ENCODE results near the gene HERC2. TPM values are rescaled to one million over a fixed set of nuclear protein-coding genes. Genes with fewer than 3 reads are reported as not detected.

The HERC2 gene
- total and polyA plus RNA-seq, 10 donors = 16.1 to 79.8 (median 58.9) TPM

GRCh38 chr15:28096670-28097431, 225.1 kb downstream of the HERC2 start:
- H3K4me3 ChIP-seq = peak overlapping the region; percentile 35 to 68 (median 48)
- peaks cover 0 to 9% (median 5%) of the 10 kb centered on the region in 8 donors for H3K9me3 ChIP-seq
- H3K4me1 ChIP-seq = peaks cover 30 to 61% (median 52%) of the 10 kb centered on the region in 6 donors
- intact Hi-C loops (cut with DNase I; ENCODE audit: low total_unique reads) = no loop called here
- no peaks in the 10 kb centered on the region for H3K36me3 ChIP-seq
- peak overlapping the region in 6 of 8 donors; percentile 8 to 65 (median 50) for H3K27ac ChIP-seq
- peaks cover 0 to 100% (median 67%) of the 10 kb centered on the region in 7 donors for H3K27me3 ChIP-seq (replicated peaks in 1 of 7)
- peak in 1 of 11 experiments; percentile 19 for TF ChIP-seq CTCF (IDR thresholded peaks at IDR 0.05 in 8 of 11, conservative IDR thresholded peaks at IDR 0.05 in 3 of 11)
- TF ChIP-seq POLR2AphosphoS5 (IDR thresholded peaks at IDR 0.05) = no peak
- DNase-seq = peak; percentile 79
- WGBS, 5 donors = 3 to 10% (median 4%) methylated on average over 31 to 72 of the region's 72 CpGs

DNA sequence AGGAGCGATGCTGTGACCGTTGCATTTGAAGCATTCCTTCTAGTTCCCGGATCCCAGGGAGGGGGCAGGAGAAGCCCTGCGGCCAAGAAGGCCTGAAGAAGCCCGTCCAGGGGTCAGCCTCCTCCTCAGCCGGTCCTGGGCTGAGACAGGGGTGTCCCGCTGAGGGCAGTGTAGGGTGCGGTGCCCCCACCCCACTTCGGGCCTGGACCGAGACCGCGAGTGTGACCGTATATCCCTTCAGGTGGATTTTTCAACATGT, 225.6 kb downstream of the HERC2 start:
- peaks cover 0 to 15% (median 10%) of the 10 kb centered on the region in 8 donors for H3K9me3 ChIP-seq
- peak overlapping the region in 6 of 8 donors; percentile 8 to 65 (median 50) for H3K27ac ChIP-seq
- TF ChIP-seq POLR2AphosphoS5 (IDR thresholded peaks at IDR 0.05) = no peak
- TF ChIP-seq POLR2A (IDR thresholded peaks at IDR 0.05) = no peak
- TF ChIP-seq CTCF (IDR thresholded peaks at IDR 0.05 in 8 of 11, conservative IDR thresholded peaks at IDR 0.05 in 3 of 11) = no peak
- intact Hi-C loops (cut with DNase I; ENCODE audit: low total_unique reads) = no loop called here
- no peaks in the 10 kb centered on the region for H3K36me3 ChIP-seq
- H3K27me3 ChIP-seq (replicated peaks in 1 of 7) = peaks cover 0 to 100% (median 67%) of the 10 kb centered on the region in 7 donors
- WGBS, 5 donors = 0 to 2% (median 1%) methylated on average over 1 to 13 of the region's 13 CpGs
- DNase-seq = no peak
- H3K4me3 ChIP-seq = peak overlapping the region; percentile 35 to 68 (median 48)
- H3K4me1 ChIP-seq = peaks cover 30 to 61% (median 52%) of the 10 kb centered on the region in 6 donors

DNA sequence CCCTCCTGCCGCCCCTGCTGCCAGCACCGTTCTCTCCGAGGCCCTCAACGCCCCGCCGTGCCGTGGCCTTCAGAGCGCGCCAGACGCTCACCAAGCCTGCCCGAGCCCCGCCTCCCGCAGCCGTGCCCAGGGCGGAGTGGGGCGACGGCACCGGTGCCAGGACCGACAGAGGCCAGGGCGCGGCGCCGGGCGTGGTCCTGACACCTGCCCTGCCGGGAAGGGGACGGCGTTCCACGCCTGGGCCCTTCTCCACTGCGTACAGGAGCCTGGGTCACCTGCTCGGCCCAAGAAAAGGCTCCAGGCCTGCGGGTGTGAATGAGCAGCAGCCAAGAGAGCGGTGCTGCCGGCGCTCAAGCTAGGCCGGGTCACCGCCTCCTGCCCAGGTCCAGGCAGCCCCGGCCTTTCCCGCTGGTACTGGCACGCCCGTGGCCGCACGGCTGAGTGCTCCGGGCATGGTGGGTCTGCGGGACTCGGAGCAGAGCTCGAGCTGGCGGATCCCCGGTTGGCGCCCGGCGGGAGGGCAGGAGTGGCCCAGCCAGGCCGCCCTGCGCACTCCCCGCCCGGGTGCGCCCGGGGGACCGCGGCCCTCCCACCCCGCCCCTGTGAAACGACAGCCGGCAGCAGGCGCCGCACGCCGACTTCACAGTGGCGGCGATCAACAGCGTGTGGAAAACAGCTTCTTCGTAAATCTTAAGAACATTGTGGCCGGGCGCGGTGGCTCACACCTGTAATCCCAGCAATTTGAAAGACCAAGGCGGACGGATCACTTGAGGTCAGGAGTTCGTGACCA, 227.1 kb downstream of the HERC2 start:
- Histone ChIP-seq H3K9me3 (peaks cover 8 to 29% (median 24%) of the 10 kb centered on the region in 8 donors), H3K36me3 (no peaks in the 10 kb centered on the region), H3K4me3 (peak overlapping the region; percentile 35 to 68 (median 48)), H3K4me1 (peaks cover 30 to 61% (median 52%) of the 10 kb centered on the region in 6 donors), H3K27me3 (replicated peaks in 1 of 7) (peaks cover 0 to 97% (median 67%) of the 10 kb centered on the region in 7 donors), H3K27ac (peak overlapping the region in 4 of 8 donors; percentile 49 to 65 (median 57))
- intact Hi-C loops (cut with DNase I; ENCODE audit: low total_unique reads) = no loop called here
- TF ChIP-seq CTCF (IDR thresholded peaks at IDR 0.05 in 8 of 11, conservative IDR thresholded peaks at IDR 0.05 in 3 of 11) (no peak), POLR2A (IDR thresholded peaks at IDR 0.05) (no peak), POLR2AphosphoS5 (IDR thresholded peaks at IDR 0.05) (peak in 2 of 3 donors; percentile 51 to 52)
- WGBS, 5 donors = 3 to 9% (median 4%) methylated on average over 33 to 76 of the region's 76 CpGs
- peak; percentile 84 for DNase-seq

All from spleen (tissue), 11 donors.